HG03439 (cell line): ENCODE data around the gene NAV1.
"Not testable (repeated sequence)": the region's sequence is repeated elsewhere in the genome, so short reads cannot be mapped to it uniquely, and the experiment has no call there.

Source experiments
- ATAC-seq: cut with Tn5 transposase; IDR thresholded peaks from one replicate; pipeline ENCODE4 v1.9.1; 2021; ENCODE audit warnings: mild to moderate bottlenecking, moderate library complexity; ENCODE audit not compliant: unreplicated experiment

NAV1 gene

DNA sequence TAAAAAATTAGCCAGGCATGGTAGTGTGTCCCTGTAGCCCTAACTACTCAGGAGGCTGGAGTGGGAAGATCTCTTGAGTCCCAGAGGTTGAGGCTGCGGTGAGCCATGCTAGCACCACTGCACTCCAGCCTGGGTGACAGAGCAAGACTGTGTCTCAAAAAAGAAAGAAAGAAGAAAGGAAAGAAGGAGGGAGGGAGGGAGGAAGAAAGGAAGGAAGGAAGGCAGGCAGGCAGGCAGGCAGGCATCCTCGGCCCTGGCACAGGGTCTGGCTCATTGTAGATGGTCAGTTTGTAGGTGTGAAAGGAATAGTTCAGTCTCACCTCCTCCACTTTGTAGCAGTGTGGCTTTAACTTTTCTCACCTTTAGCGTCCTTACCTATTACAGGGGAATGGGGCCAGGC is 25.0 kb downstream of the NAV1 start:
- ATAC-seq: no peak

DNA sequence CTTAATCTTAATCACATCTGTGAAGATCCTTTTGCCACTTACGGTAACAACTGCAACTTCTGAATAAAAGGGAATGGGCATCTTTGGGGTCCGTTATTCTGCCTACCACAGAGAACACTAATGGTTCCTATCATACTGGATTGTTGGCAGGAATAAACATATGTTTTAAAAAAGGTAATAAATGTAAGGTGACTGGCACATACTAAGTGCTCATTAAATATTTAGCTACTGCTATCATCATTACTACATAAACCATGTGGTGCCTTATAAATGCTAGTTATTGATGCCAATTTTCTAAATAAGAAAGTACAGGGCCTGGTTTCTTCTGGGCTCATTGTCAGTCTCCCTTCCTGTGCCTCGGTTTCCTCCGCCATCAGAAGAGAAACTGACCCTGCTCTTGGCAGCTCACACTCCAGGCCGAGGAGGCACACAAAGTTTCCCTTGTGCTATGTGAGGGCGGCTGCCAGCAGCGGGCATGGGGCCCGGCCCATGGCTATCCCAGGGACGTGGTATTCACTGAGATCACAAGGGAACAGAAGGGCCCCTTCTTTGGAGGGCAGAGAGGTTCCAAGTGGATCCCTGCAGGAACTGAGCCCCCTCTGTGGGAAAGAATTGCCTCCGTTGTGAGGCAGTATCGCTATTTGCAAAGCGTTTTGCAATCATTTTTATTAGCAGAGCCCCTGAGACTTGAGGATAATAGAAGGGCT is 26.2 kb downstream of the NAV1 start:
- no peak for ATAC-seq

DNA sequence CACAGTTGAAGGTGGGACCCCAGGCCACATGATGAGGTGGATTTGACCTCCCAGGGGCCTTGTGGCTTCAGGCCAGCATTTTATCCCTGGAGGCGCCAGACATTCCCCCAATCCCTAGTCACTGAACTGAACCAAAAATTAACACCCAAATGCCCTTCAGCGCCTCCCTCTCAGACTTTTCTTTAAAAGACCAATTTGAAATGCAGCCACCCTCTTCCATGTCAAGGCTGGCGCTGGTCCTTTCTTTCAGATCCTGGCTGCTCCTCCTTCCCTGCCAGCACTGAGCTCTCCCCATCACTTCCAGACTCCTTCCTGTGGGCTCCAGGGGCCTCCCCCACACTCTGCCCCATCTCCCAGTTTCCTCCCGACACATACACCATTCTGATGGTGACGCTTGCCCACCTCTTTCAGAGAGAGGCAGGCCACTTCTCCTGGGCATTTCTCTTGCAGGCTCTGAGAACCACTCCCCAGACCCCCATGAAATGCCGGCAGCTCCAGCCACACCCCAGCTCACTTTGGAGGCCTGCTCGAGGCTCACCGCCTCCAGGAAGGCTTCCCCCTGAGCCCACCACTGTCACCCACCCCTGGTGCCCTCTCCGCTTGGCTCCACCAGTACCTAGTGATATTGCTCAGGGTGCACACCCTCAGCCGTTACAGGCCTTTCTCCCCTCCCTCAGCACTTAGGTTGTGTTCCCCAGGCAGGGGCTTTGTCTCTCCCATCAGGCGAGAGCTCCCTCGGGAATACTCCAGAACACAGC is 27.0 kb downstream of the NAV1 start:
- ATAC-seq: no peak

DNA sequence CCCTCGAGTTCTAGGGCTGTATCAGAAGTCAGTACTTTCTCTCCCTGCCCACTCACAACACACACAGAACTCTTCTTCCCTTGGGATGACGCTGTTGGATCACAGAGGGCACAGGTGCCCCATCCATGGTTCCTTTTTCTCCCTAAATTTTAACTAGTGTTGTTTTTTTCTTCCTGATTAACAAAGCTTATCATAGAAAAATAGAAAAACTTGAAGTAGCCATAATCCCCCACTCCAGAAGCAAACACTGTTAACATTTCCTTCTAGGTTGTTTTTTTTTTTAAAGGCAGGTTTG is 27.5 kb downstream of the NAV1 start:
- no peak for ATAC-seq

DNA sequence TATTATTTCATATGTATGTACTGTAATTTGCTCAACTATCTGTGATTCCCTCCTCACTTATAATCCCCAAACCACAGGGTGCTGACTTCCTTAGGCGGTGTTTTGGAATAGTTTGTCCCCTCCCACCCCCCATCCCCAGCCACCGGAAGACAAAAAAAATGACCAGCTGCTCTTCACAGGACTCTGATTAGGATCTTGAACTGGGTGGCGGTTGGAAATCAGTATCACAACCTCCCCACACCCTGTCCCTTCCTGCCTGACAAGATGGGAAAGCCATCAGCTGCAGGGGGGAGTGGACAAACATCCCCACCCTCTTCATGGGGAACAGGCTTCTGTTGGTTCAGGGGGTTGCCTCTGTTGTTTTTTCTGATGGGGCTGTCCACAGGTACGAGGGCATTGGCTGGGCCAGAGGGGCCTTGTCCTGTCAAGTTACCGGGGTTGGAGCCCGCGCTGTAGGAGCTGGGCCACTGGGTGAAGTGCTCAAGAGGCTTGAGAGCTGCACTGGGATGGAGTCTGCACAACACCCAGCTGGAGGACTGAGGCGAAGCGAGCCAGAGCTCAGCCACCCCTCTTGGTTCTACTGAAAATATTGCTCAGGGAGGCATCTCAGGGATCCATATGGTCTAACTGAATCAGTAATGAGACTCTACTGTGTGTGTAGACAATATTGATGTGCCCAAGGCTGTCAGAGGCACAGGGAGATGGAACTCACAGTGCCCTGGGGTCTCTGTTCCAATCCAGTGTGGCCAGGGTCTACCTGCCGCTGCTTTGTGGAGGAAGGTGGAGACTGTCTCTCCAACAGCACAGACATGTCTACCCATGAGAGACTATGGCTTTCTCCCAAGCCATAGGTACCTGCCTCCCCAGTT is 28.2 kb downstream of the NAV1 start:
- no peak for ATAC-seq

DNA sequence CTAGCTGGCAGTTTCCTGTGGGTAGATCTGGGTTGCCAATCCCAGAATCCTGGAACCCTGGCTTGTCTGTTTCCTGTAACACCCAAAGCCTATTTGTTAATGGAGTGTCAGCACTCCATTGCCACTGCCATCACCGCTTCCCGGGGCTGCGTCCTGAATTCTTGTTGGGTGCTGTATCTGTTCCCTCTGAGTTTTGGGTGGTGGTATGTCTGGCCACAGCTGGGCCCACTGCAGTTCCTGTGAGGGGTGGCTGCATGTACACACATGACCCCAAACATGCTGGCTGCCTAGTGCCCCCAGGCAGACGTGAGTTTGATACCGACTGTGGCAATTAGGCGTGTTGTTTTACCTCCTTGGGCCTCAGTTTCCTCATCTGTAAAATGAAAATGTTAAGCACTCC is 29.3 kb downstream of the NAV1 start:
- no peak for ATAC-seq

DNA sequence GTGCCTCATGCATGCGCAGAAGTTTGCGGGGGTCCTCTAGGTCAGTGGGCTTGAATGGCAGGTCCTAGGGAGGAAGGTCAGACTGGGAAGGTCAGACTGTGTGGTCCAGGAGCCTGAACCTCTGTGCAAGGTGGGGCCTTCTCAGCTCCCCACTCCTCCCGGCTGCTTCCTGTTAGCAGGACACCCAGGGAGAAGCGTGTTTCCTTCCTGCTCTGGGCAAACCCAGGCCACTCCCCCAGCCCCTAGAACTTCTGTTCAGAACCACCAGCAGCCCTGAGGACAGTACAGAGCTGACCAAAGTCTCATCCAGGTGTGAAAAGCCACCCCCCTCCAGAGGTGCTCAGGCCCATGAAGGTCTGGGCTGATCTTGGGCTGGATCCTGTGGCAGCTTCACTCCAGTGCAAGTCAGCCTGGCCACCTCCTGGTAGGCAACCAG is 29.9 kb downstream of the NAV1 start:
- no peak for ATAC-seq

DNA sequence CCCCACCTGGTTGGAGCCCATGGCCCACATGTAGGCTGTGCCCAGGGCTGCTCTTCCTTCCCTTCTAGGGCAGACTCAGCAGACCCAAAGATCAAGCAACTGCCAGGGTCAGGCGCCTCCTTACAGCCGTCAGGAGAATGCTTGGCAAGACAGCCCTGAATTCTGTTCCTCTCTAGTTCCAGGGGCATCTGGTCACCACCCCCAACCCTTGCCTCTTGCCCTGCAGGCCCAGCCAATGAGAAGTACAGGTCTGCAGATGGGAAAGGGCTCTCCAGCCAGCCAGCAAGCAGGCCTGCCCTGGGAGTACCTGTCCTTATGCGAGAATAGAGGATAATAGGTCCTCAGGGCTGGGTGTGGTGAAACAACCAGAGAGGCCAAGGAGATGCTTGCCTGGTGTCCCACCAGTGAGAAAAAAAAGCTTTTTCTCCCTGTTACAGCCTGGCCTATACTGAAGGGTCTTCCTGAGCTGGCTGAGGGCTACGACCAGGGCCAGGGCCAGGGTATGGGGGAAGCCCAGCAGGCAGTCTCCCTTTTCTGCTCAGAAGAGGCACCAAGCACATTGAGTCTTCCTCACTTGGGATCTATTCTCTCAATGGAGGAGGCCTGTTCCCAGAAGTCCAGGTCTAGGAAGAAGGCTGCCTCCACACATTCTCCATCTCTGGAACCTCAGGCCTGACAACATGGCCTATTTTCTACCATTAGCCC is 31.4 kb downstream of the NAV1 start:
- ATAC-seq: no peak

DNA sequence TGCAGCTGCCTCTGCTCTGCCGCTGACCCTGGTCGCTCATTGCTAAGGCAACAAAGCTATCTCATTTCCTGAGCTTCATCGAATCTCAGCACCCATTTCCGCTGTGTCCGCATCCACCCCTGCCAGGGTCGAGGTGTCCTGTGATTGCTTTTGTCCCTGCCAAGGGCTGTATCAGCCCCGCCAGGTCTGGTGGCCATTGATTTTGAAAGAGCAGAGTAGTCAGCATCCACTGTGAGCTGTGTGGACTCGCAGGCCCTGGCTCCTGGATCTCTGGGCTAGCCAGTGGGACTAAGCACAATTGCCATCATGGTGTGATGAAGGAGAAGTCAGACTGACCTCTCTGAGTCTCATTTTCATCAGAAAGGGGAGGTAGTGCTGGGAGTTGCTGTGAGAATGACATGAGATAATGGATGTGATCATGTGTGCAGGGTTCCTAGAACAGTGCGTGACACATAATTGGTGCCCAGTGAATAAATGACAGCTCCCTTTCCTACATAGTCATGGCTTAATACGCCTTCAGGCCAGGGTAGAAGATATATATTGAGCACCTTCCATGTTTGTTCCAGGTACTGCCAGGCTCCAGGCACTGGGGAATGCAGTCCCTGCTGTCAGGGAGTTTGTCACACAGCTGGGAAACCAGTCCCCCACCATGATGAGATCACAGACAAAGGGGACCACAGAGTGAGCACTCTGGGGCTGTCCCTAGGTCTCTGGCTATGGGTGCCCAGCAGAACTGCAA is 32.1 kb downstream of the NAV1 start:
- no peak for ATAC-seq

DNA sequence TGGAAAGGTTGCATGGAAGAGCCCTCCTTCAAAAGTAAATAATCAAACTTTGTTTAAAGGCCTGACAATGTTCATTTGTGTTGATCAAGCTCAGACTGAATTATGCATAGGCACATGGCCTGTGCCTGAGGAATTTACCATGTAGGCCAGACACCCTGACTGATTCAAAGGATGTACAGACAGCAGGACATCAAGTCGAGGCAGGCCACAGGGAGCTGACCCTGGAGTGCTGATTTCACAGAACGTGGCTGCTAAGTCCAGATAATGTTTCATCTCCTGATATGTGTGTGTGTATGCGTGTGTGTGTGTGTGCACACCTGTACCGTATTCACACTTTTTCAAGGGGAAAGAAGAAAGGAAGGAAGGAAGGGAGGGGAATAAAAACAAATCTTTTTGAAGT is 34.1 kb downstream of the NAV1 start:
- no peak for ATAC-seq

DNA sequence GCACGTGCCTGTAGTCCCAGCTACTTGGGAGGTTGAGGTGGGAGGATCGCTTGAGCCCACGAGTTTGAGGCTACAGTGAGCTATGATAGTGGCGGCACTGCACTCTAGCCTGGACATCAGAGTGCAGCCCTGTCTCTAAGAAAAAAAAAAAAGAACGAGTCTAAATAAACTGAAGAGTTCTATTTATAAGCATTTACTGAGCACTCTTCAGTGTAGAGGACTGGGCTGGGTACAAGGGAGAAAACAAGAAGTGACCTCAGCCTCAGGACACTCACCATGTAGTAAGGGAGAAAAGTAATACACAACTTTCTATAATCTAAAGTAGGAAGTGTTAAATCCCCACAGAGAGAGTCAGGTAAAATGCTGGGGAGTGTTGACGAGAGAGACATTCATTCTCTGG is 35.0 kb downstream of the NAV1 start:
- no peak for ATAC-seq

DNA sequence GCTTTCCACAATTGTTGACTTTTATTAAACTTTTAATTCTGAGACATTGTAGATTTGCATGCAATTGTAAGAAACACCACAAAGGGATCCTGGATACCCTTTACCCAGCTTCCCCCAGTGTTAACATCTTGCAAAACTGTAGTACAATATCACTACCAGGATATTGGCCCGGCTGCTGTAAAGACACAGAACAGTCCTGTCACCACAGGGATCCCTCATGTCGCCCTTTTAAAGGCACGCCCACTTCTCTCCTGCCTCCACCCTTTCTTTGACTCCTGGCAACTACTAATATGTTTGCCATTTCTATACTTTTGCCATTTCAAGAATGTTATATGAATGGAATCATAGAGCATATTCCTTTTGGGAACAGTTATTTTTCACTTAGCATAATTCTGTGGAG is 37.0 kb downstream of the NAV1 start:
- ATAC-seq: no peak

DNA sequence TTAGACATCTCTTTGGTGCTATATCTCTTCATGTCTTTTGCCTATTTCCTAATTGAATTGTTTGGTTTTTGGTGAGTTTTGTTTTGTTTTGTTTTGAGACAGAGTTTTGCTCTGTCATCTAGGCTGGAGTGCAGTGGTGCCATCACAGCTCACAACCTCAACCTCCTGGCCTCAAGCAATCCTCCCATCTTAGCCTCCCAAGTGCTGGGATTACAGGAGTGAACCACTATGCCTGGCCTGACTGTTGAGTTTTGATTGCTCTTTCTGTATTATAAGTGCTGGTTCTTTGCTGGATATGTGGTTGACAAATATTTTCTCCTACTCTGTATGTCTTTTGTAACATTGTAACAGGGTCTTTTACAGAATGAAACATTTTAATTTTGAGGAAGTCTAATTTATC is 38.0 kb downstream of the NAV1 start:
- no peak for ATAC-seq

DNA sequence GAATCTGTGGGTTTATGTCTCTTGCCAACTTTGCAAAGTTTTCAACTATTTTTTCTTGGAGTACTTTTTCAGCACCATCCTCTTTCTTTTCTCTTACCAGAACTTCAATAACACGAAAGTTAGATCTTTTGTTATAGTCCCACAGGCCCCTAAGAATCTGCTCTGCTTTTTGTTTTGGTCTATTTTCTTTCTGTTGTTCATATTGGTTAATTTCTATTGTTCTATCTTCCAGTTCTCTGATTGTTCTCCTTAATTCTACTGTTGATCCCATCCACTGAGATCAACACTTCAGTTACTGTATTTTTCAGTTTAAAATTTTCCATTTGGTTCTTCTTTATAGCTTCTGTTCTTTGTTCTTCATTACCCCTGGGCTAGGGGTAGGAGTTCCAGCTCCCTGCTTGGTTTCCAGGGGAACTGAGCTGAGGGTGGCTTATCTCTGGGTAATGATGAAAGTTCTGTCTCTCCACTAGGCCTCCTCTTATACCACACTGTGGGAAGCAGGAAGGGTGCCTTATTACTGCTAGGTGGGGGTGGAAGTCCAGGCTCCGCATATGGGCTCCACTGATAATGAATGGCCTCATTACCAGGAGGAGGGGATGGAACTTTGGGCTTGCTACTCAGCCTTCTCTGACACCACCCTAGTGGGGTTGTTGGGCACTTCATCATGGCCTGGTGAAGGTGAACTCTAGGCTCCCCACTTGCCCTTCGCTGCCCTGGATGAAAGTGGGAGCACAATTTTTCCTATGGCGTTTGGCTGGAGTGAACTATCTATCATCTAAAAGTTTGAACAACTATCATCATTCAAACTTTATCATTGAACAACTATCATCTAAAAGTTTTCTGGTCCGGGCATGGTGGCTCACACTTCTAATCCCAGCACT is 39.3 kb downstream of the NAV1 start:
- ATAC-seq: no peak

DNA sequence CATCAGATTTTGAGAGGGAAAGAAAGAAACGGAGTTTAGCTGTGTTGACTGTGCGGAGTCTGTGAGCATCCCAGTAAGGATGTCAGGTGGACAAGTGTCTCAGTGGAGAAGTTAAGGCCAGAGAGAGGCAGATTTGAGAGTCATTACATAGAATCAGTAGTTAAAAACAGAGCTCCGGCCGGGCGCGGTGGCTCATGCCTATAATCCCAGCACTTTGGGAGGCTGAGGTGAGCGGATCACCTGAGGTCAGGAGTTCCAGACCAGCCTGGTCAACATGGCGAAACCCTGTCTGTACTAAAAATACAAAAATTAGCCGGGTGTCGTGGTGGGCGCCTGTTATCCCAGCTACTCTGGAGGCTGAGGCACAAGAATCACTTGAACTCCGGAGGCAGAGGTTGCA is 42.4 kb downstream of the NAV1 start:
- ATAC-seq: not testable (repeated sequence)

DNA sequence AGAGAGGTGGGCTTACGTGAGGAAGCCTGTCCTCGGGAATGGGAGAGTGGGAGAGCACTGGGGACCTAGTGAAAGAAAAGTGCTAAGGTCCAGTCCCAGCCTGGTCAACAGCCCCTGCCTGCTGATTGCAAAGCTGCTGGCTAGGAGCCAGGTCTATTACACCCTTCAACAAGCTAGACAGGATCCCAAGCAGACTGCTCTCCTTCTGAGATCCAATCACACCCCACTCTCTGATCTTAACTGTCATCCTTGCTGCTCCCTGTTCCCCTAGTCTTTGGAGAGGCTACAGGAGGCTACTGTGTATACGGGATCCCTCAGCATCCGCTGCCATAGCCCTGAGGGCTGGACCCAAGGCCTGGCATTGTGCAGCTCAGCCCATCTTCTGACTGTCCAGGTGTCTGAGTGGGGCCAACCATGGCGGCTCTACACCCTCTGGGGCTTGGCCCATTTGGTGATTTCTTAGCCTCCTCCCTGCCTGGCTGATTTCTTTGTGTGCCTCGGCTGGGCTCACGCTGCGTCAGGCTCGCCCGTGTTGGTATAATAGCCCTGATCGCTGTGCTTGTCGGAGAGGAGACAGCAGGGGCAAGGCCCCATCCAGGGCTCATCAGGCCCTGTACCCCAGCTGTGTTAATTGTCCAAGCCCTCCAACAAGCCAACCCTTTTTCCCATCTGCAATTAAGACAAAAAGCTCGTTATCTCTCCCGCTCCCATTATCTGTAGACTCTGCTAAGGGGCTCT is 43.9 kb downstream of the NAV1 start:
- no peak for ATAC-seq

DNA sequence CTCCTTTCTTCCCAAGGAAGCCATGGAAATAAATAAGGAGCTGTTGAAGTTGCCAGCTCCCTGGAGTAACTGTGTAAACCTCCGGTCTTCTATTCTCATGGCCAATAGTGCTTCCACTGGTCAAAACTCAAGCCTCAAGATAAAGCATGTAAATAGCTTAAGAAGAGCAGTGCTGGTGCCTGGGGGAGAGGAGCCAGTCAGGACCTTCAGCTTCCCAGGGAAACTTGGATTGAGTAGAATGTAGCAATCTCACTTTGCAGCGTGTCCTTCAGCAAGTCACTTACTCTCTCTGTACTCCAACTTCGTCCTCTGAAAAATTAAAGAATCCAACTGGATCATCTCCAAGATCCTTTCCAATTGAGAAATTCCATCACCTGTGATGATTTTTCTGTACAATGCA is 44.7 kb downstream of the NAV1 start:
- ATAC-seq: no peak

DNA sequence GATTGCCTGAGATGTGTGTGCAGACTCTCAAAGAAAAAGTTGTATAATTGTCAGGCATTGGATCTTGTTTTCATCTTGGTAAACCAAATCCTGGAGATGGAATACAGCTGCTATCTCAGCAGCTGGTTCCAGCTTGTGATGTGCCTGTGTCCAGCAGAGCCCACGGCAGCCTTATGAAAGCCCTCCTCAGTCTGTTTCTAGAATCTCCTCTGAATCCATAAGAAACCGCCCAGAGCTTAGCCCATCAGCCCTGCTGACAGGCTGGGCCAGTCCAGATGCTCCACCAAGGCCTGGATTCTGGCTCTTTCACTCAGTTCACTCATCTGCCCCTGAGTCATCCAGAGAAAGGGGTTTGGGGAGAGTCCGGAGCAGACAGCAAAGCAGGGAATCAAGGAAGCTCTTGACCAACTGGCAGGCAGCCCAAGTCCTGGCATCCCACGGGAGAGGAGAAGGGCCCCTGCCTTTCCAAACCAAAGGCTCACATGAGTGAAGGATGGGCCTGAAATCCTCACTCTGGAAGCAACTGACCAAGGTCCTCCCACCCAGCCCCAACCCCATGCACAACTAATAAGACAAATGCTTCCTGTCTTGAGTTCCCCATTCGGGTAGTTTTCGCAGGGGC is 45.7 kb downstream of the NAV1 start:
- ATAC-seq: no peak

DNA sequence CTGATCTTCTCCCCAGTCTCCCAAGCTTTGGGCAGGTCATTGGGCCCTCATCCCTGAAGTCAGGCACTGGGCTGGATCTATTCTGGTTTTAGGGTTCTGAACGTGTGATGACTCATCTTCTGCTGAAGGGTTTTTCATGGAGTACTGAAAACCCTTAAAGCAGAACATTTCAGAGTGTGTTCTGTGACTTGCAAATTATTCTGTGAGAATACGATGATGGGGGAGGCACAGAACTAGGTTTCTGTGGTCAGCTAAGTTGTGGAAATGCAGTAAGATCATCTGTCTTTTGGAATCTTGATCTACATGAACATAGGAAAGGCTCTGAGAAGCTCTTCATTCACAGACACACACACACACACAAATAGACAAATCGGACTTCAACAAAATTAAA is 46.2 kb downstream of the NAV1 start:
- ATAC-seq: no peak
